ENCODE data around the gene PYROXD2. TPM values are rescaled to one million over a fixed set of nuclear protein-coding genes. Genes with fewer than 3 reads are reported as not detected.
"Not testable (repeated sequence)": the region's sequence is repeated elsewhere in the genome, so short reads cannot be mapped to it uniquely, and the experiment has no call there.

Gene PYROXD2
- total RNA-seq, 5 donors from 2014 or later (not counting 1 experiment from before 2014, with no cell fraction given) = 16.4 to 27.5 (median 20.0) TPM

DNA sequence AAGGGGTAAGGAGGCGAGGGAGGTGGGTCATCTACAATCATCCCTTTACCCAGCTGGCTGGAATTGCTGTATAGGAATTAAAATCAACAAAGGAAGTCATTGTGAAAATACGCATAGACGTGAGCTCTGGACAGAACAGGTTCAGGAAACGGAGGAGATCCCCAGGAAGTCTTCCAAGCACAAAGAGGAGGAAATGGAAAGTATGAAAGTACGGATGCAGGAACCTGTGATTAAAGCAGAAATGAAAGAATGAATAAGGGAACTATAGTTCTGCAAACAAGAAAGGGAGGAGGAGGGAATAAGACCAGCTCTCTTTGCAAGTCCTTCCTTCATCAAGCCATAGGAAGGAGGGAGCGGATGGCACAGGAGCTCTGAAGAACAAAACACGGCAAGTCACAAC, 61.8 kb downstream of the PYROXD2 start:
- Mint-ChIP-seq H3K4me1 (peaks cover 0 to 6% (median 3%) of the 10 kb centered on the region in 3 donors), H3K27me3 (peaks cover 52 to 56% of the 10 kb centered on the region in 2 donors), H3K4me3 (no peak overlapping the region), H3K9me3 (peaks cover 0 to 4% (median 2%) of the 10 kb centered on the region in 3 donors), H3K27ac (no peak overlapping the region), H3K36me3 (no peaks in the 10 kb centered on the region)
- Histone ChIP-seq H3K27ac (ENCODE audit: low read length) (no peak overlapping the region), H3K4me3 (ENCODE audit: control insufficient read depth in 1 of 2, extremely low read depth in 1 of 2, low read length in 1 of 2) (no peak overlapping the region), H3K27me3 (replicated peaks in 1 of 2; ENCODE audit: control insufficient read depth in 2 of 2, extremely low read depth in 1 of 2, insufficient read depth in 2 of 2, low read length in 1 of 2) (peaks cover 0 to 40% of the 10 kb centered on the region in 2 experiments), H3K36me3 (ENCODE audit: control insufficient read depth in 2 of 2, extremely low read depth in 1 of 2, insufficient read depth in 1 of 2, low read length in 1 of 2) (no peaks in the 10 kb centered on the region), H3K9me3 (no peaks in the 10 kb centered on the region), H3K4me1 (ENCODE audit: control insufficient read depth in 1 of 2, extremely low read depth in 1 of 2, insufficient read depth in 2 of 2, low read length in 2 of 2) (no peaks in the 10 kb centered on the region)
- 48% methylated on average over 3 of the region's 7 CpGs for WGBS (ENCODE audit: insufficient coverage)
- DNase-seq (no peak), ATAC-seq (replicated peaks in 1 of 4) (no peak)
- ChIA-PET POLR2A (no interaction called here), CTCF (no interaction called here)

DNA sequence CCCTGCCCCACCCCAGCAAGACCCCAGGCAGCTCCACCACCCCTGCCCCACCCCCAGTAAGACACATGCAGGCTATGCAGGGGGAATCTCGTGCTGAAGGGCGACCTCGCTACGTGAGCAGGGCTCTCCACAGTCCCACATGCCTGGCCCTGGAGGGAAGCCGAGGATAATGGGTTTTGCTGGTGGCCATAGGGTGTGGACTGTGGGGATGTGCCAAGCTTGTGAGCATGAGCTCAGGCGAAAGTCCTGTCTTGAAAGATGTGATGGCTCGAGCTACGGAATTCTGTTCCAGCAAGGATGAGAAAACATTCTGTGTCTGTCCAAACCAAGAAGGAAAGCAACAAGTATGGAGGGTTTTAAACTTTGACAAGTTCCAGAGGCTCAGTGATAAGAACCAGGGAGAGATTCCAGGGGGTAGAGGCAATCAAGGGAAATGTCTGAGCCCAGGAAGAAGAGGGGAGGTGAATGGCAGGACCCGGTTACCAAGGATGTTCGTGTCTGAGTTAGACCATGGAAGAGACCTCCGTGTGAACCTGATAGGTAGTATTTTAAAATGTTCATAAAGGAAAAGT, 63.1 kb downstream of the PYROXD2 start:
- POLR2A ChIA-PET = no interaction called here
- H3K27me3 Mint-ChIP-seq = peaks cover 52 to 55% of the 10 kb centered on the region in 2 donors
- Histone ChIP-seq H3K27ac (ENCODE audit: low read length) (no peak overlapping the region), H3K27me3 (replicated peaks in 1 of 2; ENCODE audit: control insufficient read depth in 2 of 2, extremely low read depth in 1 of 2, insufficient read depth in 2 of 2, low read length in 1 of 2) (peaks cover 0 to 36% of the 10 kb centered on the region in 2 experiments), H3K36me3 (ENCODE audit: control insufficient read depth in 2 of 2, extremely low read depth in 1 of 2, insufficient read depth in 1 of 2, low read length in 1 of 2) (no peaks in the 10 kb centered on the region), H3K4me1 (ENCODE audit: control insufficient read depth in 1 of 2, extremely low read depth in 1 of 2, insufficient read depth in 2 of 2, low read length in 2 of 2) (no peaks in the 10 kb centered on the region), H3K9me3 (no peaks in the 10 kb centered on the region), H3K4me3 (ENCODE audit: control insufficient read depth in 1 of 2, extremely low read depth in 1 of 2, low read length in 1 of 2) (no peak overlapping the region)
- ATAC-seq (replicated peaks in 1 of 4) (no peak), DNase-seq (no peak)
- CTCF ChIA-PET = no interaction called here
- 88% methylated on average over 7 of the region's 11 CpGs for WGBS (ENCODE audit: insufficient coverage)
- H3K36me3 Mint-ChIP-seq = no peaks in the 10 kb centered on the region
- peaks cover 5 to 8% (median 6%) of the 10 kb centered on the region in 3 donors for H3K9me3 Mint-ChIP-seq
- H3K4me1 Mint-ChIP-seq = peaks cover 0 to 6% (median 3%) of the 10 kb centered on the region in 3 donors
- H3K27ac Mint-ChIP-seq = no peak overlapping the region
- H3K4me3 Mint-ChIP-seq = no peak overlapping the region

GRCh38 chr10:98349508-98349922, 65.5 kb downstream of the PYROXD2 start:
- Histone ChIP-seq H3K9me3 (no peaks in the 10 kb centered on the region), H3K27ac (ENCODE audit: low read length) (no peak overlapping the region), H3K27me3 (replicated peaks in 1 of 2; ENCODE audit: control insufficient read depth in 2 of 2, extremely low read depth in 1 of 2, insufficient read depth in 2 of 2, low read length in 1 of 2) (peaks cover 0 to 32% of the 10 kb centered on the region in 2 experiments), H3K36me3 (ENCODE audit: control insufficient read depth in 2 of 2, extremely low read depth in 1 of 2, insufficient read depth in 1 of 2, low read length in 1 of 2) (no peaks in the 10 kb centered on the region), H3K4me3 (ENCODE audit: control insufficient read depth in 1 of 2, extremely low read depth in 1 of 2, low read length in 1 of 2) (no peak overlapping the region), H3K4me1 (ENCODE audit: control insufficient read depth in 1 of 2, extremely low read depth in 1 of 2, insufficient read depth in 2 of 2, low read length in 2 of 2) (no peaks in the 10 kb centered on the region)
- Mint-ChIP-seq H3K27ac (no peak overlapping the region), H3K9me3 (peaks cover 6 to 12% (median 9%) of the 10 kb centered on the region in 3 donors), H3K4me1 (peaks cover 0 to 6% (median 3%) of the 10 kb centered on the region in 3 donors), H3K4me3 (peak overlapping the region in 1 of 3 donors; percentile 29), H3K36me3 (no peaks in the 10 kb centered on the region), H3K27me3 (peaks cover 48 to 49% of the 10 kb centered on the region in 2 donors)
- ChIA-PET POLR2A (interaction anchor here in 1 of 2 donors (0.5 kb wide), 1 partner anchor 9 kb away, joined by 3 read pairs; no protein-coding TSS in a partner anchor), CTCF (no interaction called here)
- no peak for ATAC-seq (replicated peaks in 1 of 4)
- 11% methylated on average over 7 of the region's 9 CpGs for WGBS (ENCODE audit: insufficient coverage)
- no peak for DNase-seq

DNA sequence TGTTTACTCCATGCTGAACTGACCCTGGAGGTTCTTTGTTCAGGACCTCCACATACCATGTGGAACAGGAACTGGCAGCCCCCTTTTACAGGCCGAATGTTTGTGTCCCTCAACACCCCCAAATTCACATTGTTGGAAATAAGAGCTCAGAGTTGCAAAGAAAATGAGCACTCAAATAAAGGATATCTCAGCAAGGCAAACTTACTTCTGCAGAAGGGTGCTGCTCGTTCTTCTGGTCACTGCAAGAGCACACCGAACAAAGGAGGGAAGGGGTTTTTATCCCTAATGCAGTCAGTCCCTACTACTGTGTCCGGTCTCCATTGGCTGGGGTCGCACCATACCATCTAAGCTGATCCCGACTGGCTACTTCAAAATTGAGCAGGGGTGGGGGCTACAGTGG, 68.1 kb downstream of the PYROXD2 start:
- POLR2A ChIA-PET = no interaction called here
- Mint-ChIP-seq H3K36me3 (no peaks in the 10 kb centered on the region), H3K27me3 (peaks cover 39 to 46% of the 10 kb centered on the region in 2 donors), H3K4me1 (peaks cover 0 to 6% (median 3%) of the 10 kb centered on the region in 3 donors), H3K4me3 (no peak overlapping the region), H3K9me3 (peaks cover 6 to 12% (median 9%) of the 10 kb centered on the region in 3 donors), H3K27ac (no peak overlapping the region)
- H3K36me3 ChIP-seq (ENCODE audit: control insufficient read depth in 2 of 2, extremely low read depth in 1 of 2, insufficient read depth in 1 of 2, low read length in 1 of 2) = no peaks in the 10 kb centered on the region
- no peaks in the 10 kb centered on the region for H3K4me1 ChIP-seq (ENCODE audit: control insufficient read depth in 1 of 2, extremely low read depth in 1 of 2, insufficient read depth in 2 of 2, low read length in 2 of 2)
- WGBS (ENCODE audit: insufficient coverage) = 84% methylated on average over 5 of the region's 6 CpGs
- no peak overlapping the region for H3K27ac ChIP-seq (ENCODE audit: low read length)
- ATAC-seq (replicated peaks in 1 of 4) = no peak
- no peak for DNase-seq
- no peak overlapping the region for H3K4me3 ChIP-seq (ENCODE audit: control insufficient read depth in 1 of 2, extremely low read depth in 1 of 2, low read length in 1 of 2)
- H3K9me3 ChIP-seq = no peaks in the 10 kb centered on the region
- peaks cover 0 to 26% of the 10 kb centered on the region in 2 experiments for H3K27me3 ChIP-seq (replicated peaks in 1 of 2; ENCODE audit: control insufficient read depth in 2 of 2, extremely low read depth in 1 of 2, insufficient read depth in 2 of 2, low read length in 1 of 2)
- CTCF ChIA-PET = no interaction called here

GRCh38 chr10:98344589-98345038, 70.4 kb downstream of the PYROXD2 start:
- Histone ChIP-seq H3K4me3 (ENCODE audit: control insufficient read depth in 1 of 2, extremely low read depth in 1 of 2, low read length in 1 of 2) (no peak overlapping the region), H3K36me3 (ENCODE audit: control insufficient read depth in 2 of 2, extremely low read depth in 1 of 2, insufficient read depth in 1 of 2, low read length in 1 of 2) (no peaks in the 10 kb centered on the region), H3K9me3 (no peaks in the 10 kb centered on the region), H3K4me1 (ENCODE audit: control insufficient read depth in 1 of 2, extremely low read depth in 1 of 2, insufficient read depth in 2 of 2, low read length in 2 of 2) (peaks cover 0 to 12% of the 10 kb centered on the region in 2 experiments), H3K27me3 (replicated peaks in 1 of 2; ENCODE audit: control insufficient read depth in 2 of 2, extremely low read depth in 1 of 2, insufficient read depth in 2 of 2, low read length in 1 of 2) (peaks cover 0 to 21% of the 10 kb centered on the region in 2 experiments), H3K27ac (ENCODE audit: low read length) (no peak overlapping the region)
- Mint-ChIP-seq H3K36me3 (no peaks in the 10 kb centered on the region), H3K27me3 (peaks cover 26 to 37% of the 10 kb centered on the region in 2 donors), H3K27ac (no peak overlapping the region), H3K4me3 (no peak overlapping the region), H3K9me3 (peaks cover 6 to 12% (median 9%) of the 10 kb centered on the region in 3 donors), H3K4me1 (peaks cover 0 to 18% (median 17%) of the 10 kb centered on the region in 3 donors)
- ChIA-PET CTCF (no interaction called here), POLR2A (no interaction called here)
- WGBS (ENCODE audit: insufficient coverage) = 68% methylated on average over 5 of the region's 6 CpGs
- ATAC-seq (replicated peaks in 1 of 4) (no peak), DNase-seq (no peak)

- H3K36me3 ChIP-seq (ENCODE audit: control insufficient read depth in 2 of 2, extremely low read depth in 1 of 2, insufficient read depth in 1 of 2, low read length in 1 of 2); H3K4me3 Mint-ChIP-seq; H3K36me3 Mint-ChIP-seq; POLR2A ChIA-PET; H3K9me3 Mint-ChIP-seq; H3K27me3 ChIP-seq (replicated peaks in 1 of 2; ENCODE audit: control insufficient read depth in 2 of 2, extremely low read depth in 1 of 2, insufficient read depth in 2 of 2, low read length in 1 of 2); DNase-seq; H3K9me3 ChIP-seq; H3K4me3 ChIP-seq (ENCODE audit: control insufficient read depth in 1 of 2, extremely low read depth in 1 of 2, low read length in 1 of 2); H3K27ac Mint-ChIP-seq; H3K27ac ChIP-seq (ENCODE audit: low read length); ATAC-seq (replicated peaks in 1 of 4); CTCF ChIA-PET: not testable (repeated sequence)
- 95% methylated on average over 8 of the region's 10 CpGs for WGBS (ENCODE audit: insufficient coverage)
- peaks cover 0 to 17% (median 13%) of the 10 kb centered on the region in 3 donors for H3K4me1 Mint-ChIP-seq
- peaks cover 16 to 30% of the 10 kb centered on the region in 2 donors for H3K27me3 Mint-ChIP-seq
- H3K4me1 ChIP-seq (ENCODE audit: control insufficient read depth in 1 of 2, extremely low read depth in 1 of 2, insufficient read depth in 2 of 2, low read length in 2 of 2) = peaks cover 0 to 16% of the 10 kb centered on the region in 2 experiments
Observed at GRCh38 chr10:98341701-98342100, 73.3 kb downstream of the PYROXD2 start.
